Prostate gland (tissue), 2 donors: ENCODE results near the gene SMAD5.

ENCODE experiments used
- CTCF ChIP-seq, 4 experiments: fragments of 200-600 bp in 2 of 4; fragments of 450-650 bp in 2 of 4; sonication (generic) in 2 of 4; IDR thresholded peaks; 1 replicate in 3 of 4; 2 replicates in 1 of 4; pipeline ENCODE4 v1.5.1; 2016 to 2019; ENCODE audit warnings: antibody characterized with exemption in 4 of 4, mild to moderate bottlenecking in 2 of 4, moderate library complexity in 2 of 4
- POLR2A ChIP-seq: fragments of 450-650 bp; IDR thresholded peaks from one replicate; pipeline ENCODE4 v1.6.1; 2016; ENCODE audit warnings: antibody characterized with exemption, mild to moderate bottlenecking

DNA sequence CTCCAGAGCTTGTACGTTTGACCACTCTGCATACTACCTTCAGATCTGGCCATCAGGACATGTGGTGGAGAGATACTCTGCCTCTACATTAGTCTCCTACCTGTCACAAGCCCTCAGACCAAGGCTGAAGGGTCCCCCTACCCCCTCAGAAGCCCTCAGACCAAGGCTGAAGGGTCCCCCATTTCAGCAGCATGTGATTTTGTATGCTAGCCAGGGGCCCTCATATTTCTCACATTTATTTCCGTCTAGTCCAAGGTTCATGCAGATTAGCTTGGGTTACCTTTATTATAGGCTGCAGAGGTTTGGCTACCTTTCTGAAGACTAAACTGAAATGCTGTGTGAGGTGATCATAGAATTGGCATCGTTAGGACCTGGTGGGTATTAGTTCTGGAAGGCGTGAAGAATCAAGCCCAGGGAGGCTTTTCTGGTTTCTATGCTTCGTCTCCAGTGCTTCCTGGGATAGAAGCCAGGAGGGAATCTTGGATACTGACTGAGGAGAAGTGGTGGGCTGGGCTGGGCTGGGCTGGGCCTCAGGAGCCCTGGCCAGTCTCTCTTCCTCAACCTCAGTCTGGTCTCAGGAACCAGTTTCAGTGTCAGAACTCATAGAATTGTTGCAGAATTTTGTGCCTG is 57.6 kb downstream of the SMAD5 start:
- TF ChIP-seq CTCF (IDR thresholded peaks at IDR 0.05) (no peak), POLR2A (no peak)
